Transverse colon (tissue), 4 donors: ENCODE data around the gene MUL1. TPM values are rescaled to one million over a fixed set of nuclear protein-coding genes. Genes with fewer than 3 reads are reported as not detected.
A peak's percentile ranks its signal among the peaks of the same experiment; 100 is the strongest.

Experiments
- DNase-seq: peaks from one replicate; pipeline ENCODE4 v3.0.0-alpha.2; 2019
- H3K27ac ChIP-seq, 4 donors: fragments of 200-600 bp; sonication (generic); 2 replicates each; pipeline ENCODE4 v1.5.1; 2016 to 2018; ENCODE audit warnings: inconsistent platforms in 4 of 4
- H3K27me3 ChIP-seq: fragments of 200-600 bp; sonication (generic); 2 replicates; pipeline ENCODE4 v1.5.1; 2017; ENCODE audit warnings: inconsistent platforms
- H3K36me3 ChIP-seq, 4 donors: fragments of 200-600 bp; sonication (generic); 2 replicates each; pipeline ENCODE4 v1.5.1; 2017 to 2019; ENCODE audit warnings: inconsistent platforms in 4 of 4
- H3K4me1 ChIP-seq, 4 donors: fragments of 200-600 bp; sonication (generic); 2 replicates each; pipeline ENCODE4 v1.5.1; 2017 to 2020; ENCODE audit warnings: inconsistent platforms in 4 of 4
- H3K4me3 ChIP-seq, 4 donors: fragments of 200-600 bp; sonication (generic); 1 replicate in 1 of 4; 2 replicates in 3 of 4; pipeline versions ENCODE4 v1.5.1 to v1.6.1; 2017 to 2019; ENCODE audit warnings: inconsistent platforms in 4 of 4
- H3K9me3 ChIP-seq, 2 donors: fragments of 200-600 bp; sonication (generic); 2 replicates each; pipeline ENCODE4 v1.5.1; 2017 to 2019; ENCODE audit warnings: inconsistent platforms in 2 of 2
- EP300 ChIP-seq: sonication (generic); formaldehyde crosslinking; IDR thresholded peaks from one replicate; pipeline ENCODE4 v1.6.1; 2017; ENCODE audit warnings: antibody characterized with exemption, low read depth
- POLR2A ChIP-seq: fragments of 450-650 bp; IDR thresholded peaks from one replicate; pipeline ENCODE4 v1.6.1; 2016; ENCODE audit warnings: antibody characterized with exemption, mild to moderate bottlenecking, moderate library complexity
- POLR2AphosphoS5 ChIP-seq, 3 donors: sonication (generic); formaldehyde crosslinking; IDR thresholded peaks; one replicate each; pipeline ENCODE4 v1.6.1; 2016; ENCODE audit warnings: antibody characterized with exemption in 3 of 3
- WGBS, 2 donors: methylation state at CpG; one replicate each; pipeline ENCODE4 v1.1.5; 2018; ENCODE audit warnings: low coverage in 1 of 2; 5-methylcytosine and 5-hydroxymethylcytosine counted together
- in situ Hi-C, 4 donors: fragments of 200-750 bp; cut with MboI; loops; one replicate each; pipeline versions ENCODE4 v1.15.0 to v1.15.1; 2017; ENCODE audit warnings: low sequenced_read_pairs in 3 of 4, low pct_ligation_motif_present in 1 of 4, low pct_unique_long_range_greater_than_20kb in 1 of 4
- intact Hi-C: fragments of 100-400 bp; cut with DNase I; formaldehyde crosslinking; loops from one replicate; pipeline ENCODE4 v1.15.1; 2023; ENCODE audit warnings: low total_unique reads
- total RNA-seq, 4 donors: library from RNA; depleted of rRNA; stranded (reverse); fragments of >200 nt; gene quantifications; one replicate each; pipeline ENCODE4 v1.1.0, GENCODE V29; 2016
- TF ChIP-seq, protein P1 (sequence below), 5 experiments: fragments of 200-600 bp in 3 of 5; fragments of 450-650 bp in 2 of 5; sonication (generic) in 3 of 5; IDR thresholded peaks; 1 replicate in 2 of 5; 2 replicates in 3 of 5; pipeline ENCODE4 v1.5.1; 2016 to 2017; ENCODE audit warnings: antibody characterized with exemption in 5 of 5, inconsistent platforms in 3 of 5, mild to moderate bottlenecking in 2 of 5, moderate library complexity in 1 of 5

The MUL1 gene, protein sequence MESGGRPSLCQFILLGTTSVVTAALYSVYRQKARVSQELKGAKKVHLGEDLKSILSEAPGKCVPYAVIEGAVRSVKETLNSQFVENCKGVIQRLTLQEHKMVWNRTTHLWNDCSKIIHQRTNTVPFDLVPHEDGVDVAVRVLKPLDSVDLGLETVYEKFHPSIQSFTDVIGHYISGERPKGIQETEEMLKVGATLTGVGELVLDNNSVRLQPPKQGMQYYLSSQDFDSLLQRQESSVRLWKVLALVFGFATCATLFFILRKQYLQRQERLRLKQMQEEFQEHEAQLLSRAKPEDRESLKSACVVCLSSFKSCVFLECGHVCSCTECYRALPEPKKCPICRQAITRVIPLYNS
- 10 to 100 TPM; 21.9 to 53.9 (median 43.9) TPM for total RNA-seq

GRCh38 chr1:20507564-20508410, at the start of gene MUL1:
Gene MUL1, minus strand, starts transcription at chr1:20508151. Its CDS starts 127 bp downstream, at chr1:20508024.
- no peak for TF ChIP-seq EP300
- TF ChIP-seq, protein P1, sequence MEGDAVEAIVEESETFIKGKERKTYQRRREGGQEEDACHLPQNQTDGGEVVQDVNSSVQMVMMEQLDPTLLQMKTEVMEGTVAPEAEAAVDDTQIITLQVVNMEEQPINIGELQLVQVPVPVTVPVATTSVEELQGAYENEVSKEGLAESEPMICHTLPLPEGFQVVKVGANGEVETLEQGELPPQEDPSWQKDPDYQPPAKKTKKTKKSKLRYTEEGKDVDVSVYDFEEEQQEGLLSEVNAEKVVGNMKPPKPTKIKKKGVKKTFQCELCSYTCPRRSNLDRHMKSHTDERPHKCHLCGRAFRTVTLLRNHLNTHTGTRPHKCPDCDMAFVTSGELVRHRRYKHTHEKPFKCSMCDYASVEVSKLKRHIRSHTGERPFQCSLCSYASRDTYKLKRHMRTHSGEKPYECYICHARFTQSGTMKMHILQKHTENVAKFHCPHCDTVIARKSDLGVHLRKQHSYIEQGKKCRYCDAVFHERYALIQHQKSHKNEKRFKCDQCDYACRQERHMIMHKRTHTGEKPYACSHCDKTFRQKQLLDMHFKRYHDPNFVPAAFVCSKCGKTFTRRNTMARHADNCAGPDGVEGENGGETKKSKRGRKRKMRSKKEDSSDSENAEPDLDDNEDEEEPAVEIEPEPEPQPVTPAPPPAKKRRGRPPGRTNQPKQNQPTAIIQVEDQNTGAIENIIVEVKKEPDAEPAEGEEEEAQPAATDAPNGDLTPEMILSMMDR (IDR thresholded peaks at IDR 0.05): peak in 1 of 5 experiments; percentile 8
- peak; percentile 72 for TF ChIP-seq POLR2A
- TF ChIP-seq POLR2AphosphoS5 (IDR thresholded peaks at IDR 0.05): peak; percentile 70 to 94 (median 86)

GRCh38 chr1:20555758-20556120, 47.8 kb upstream of the MUL1 start:
- Histone ChIP-seq H3K4me3 (no peak overlapping the region), H3K4me1 (peaks cover 0 to 22% (median 10%) of the 10 kb centered on the region in 4 donors), H3K27me3 (peaks cover 53% of the 10 kb centered on the region), H3K27ac (no peak overlapping the region), H3K36me3 (no peaks in the 10 kb centered on the region), H3K9me3 (no peaks in the 10 kb centered on the region)
- 64 to 88% methylated on average over 4 of the region's 4 CpGs for WGBS, 2 donors
- intact Hi-C loops: no loop called here
- in situ Hi-C loops: no loop called here
- TF ChIP-seq POLR2A: no peak
- no peak for TF ChIP-seq EP300
- no peak for DNase-seq

More at GRCh38 chr1:20507564-20508410, at the start of gene MUL1:
- DNase-seq: peak; percentile 98
- H3K27me3 ChIP-seq: peaks cover 10% of the 10 kb centered on the region
- intact Hi-C loops (no loop called here), in situ Hi-C loops (no loop called here)
- H3K9me3 ChIP-seq: no peaks in the 10 kb centered on the region
- H3K27ac ChIP-seq: peak within 1 kb of the TSS; percentile 81 to 96 (median 88)
- WGBS, 2 donors: 0 to 1% methylated on average over 3 to 46 of the region's 58 CpGs
- peak within 1 kb of the TSS; percentile 72 to 99 (median 82) for H3K4me3 ChIP-seq
- peaks cover 0 to 5% (median under 1%) of the 10 kb centered on the region in 4 donors for H3K36me3 ChIP-seq
- H3K4me1 ChIP-seq: peaks cover 7 to 26% (median 18%) of the 10 kb centered on the region in 4 donors

DNA sequence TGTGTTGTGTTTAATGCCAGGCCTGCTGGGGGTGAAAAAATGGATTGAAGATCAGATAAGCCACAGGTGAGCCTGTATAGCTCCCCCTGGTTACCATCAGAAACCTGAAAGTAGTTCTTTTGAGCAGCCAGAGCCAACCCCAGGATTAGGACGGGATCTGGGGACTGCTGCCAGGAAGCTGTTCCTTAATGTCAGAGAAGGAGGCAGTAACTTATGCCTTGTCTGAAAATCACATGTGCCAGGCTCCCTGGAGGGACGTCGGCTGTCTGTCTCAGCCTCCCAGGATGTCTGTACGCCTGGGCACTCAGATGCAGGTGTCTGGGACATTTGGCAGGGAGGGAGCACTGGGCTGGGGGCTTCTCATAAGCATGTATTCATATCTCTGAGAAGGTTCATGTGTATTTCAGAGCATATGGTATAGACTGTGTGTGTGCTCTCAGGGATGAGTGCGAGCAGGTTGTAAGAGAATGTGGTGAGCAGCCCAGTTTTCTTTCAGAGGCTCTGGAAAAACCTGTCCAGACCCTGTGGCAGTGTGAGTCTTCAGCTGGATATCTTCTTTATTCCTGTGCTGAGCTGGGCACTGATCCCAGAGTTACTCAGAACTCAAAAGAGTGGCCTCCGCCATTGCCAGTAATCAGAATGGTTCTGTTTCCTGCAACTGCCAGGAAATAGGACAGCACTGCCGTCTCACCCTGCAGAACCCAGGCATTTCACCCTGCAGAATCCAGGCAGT, 47.2 kb upstream of the MUL1 start:
- TF ChIP-seq EP300 (no peak), POLR2A (no peak)
- TF ChIP-seq, protein P1 (IDR thresholded peaks at IDR 0.05): no peak
- DNase-seq: no peak
- in situ Hi-C loops (no loop called here), intact Hi-C loops (no loop called here)
- peaks cover 0 to 22% (median 10%) of the 10 kb centered on the region in 4 donors for H3K4me1 ChIP-seq
- H3K4me3 ChIP-seq: no peak overlapping the region
- no peaks in the 10 kb centered on the region for H3K36me3 ChIP-seq
- no peaks in the 10 kb centered on the region for H3K9me3 ChIP-seq
- H3K27ac ChIP-seq: no peak overlapping the region
- 58% methylated on average over 7 of the region's 7 CpGs; no CpG with 5 or more reads in 1 of the 2 donors for WGBS, 2 donors
- H3K27me3 ChIP-seq: peaks cover 57% of the 10 kb centered on the region

- 7% methylated on average over 32 of the region's 82 CpGs; no CpG with 5 or more reads in 1 of the 2 donors for WGBS, 2 donors
- Histone ChIP-seq H3K36me3 (no peaks in the 10 kb centered on the region), H3K4me3 (peak overlapping the region in 3 of 4 donors; percentile 13 to 35 (median 19)), H3K27me3 (peaks cover 80% of the 10 kb centered on the region), H3K9me3 (no peaks in the 10 kb centered on the region), H3K4me1 (peaks cover 0 to 22% (median 10%) of the 10 kb centered on the region in 4 donors), H3K27ac (peak overlapping the region in 1 of 4 donors; percentile 34)
- intact Hi-C loops: no loop called here
- TF ChIP-seq EP300: no peak
- TF ChIP-seq, protein P1 (IDR thresholded peaks at IDR 0.05): no peak
- TF ChIP-seq POLR2AphosphoS5 (IDR thresholded peaks at IDR 0.05): no peak
- no peak for TF ChIP-seq POLR2A
- in situ Hi-C loops: no loop called here
- no peak for DNase-seq
Observed at GRCh38 chr1:20552728-20553445, 44.9 kb upstream of the MUL1 start.
